Gastroesophageal sphincter (tissue), 3 donors: ENCODE measurements around the gene TTLL5.

ENCODE experiments used
- CTCF ChIP-seq, 4 experiments: fragments of 200-600 bp in 2 of 4; fragments of 450-650 bp in 2 of 4; sonication (generic) in 1 of 4; IDR thresholded peaks; one replicate each; pipeline ENCODE4 v1.5.1; 2017 to 2019; ENCODE audit warnings: antibody characterized with exemption in 4 of 4, mild to moderate bottlenecking in 2 of 4, moderate library complexity in 2 of 4
- EP300 ChIP-seq: sonication (generic); formaldehyde crosslinking; IDR thresholded peaks from one replicate; pipeline ENCODE4 v1.6.1; 2017; ENCODE audit warnings: antibody characterized with exemption, mild to moderate bottlenecking
- POLR2A ChIP-seq, 2 donors: fragments of 450-650 bp; IDR thresholded peaks; one replicate each; pipeline ENCODE4 v1.6.1; 2017; ENCODE audit warnings: antibody characterized with exemption in 2 of 2, mild to moderate bottlenecking in 2 of 2, moderate library complexity in 1 of 2

GRCh38 chr14:75685910-75686309 is 24.9 kb downstream of the TTLL5 start:
- TF ChIP-seq EP300: no peak
- TF ChIP-seq POLR2A (IDR thresholded peaks at IDR 0.05): no peak
- no peak for TF ChIP-seq CTCF (IDR thresholded peaks at IDR 0.05)
